Activated CD4-positive, alpha-beta T cell treated with anti-CD3 and anti-CD28 coated beads for 24 hours (primary cell): ENCODE results near the gene MRPS31.
"Not testable (repeated sequence)": the region's sequence is repeated elsewhere in the genome, so short reads cannot be mapped to it uniquely, and the experiment has no call there.

Source experiments
- DNase-seq, 2 donors: peaks; one replicate each; pipeline ENCODE4 v3.0.0-alpha.2; 2020; ENCODE audit warnings: low read depth in 2 of 2

MRPS31 gene

GRCh38 chr13:40789275-40790153 is 18.5 kb upstream of the MRPS31 start, which contains the start of gene SLC25A15:
Gene SLC25A15, plus strand, starts transcription at chr13:40789611. Its CDS starts 3,616 bp downstream, at chr13:40793227.
- peak; percentile 49 to 65 for DNase-seq

GRCh38 chr13:40788540-40789274 is 17.7 kb upstream of the MRPS31 start:
- DNase-seq: not testable (repeated sequence)

GRCh38 chr13:40787062-40787461 is 16.1 kb upstream of the MRPS31 start:
- no peak for DNase-seq

GRCh38 chr13:40786568-40786996 is 15.6 kb upstream of the MRPS31 start:
- DNase-seq: no peak

- no peak for DNase-seq
Measured at GRCh38 chr13:40784540-40784939, 13.6 kb upstream of the MRPS31 start.

GRCh38 chr13:40782971-40783370 is 12.0 kb upstream of the MRPS31 start:
- not testable (repeated sequence) for DNase-seq

- no peak for DNase-seq
Measured at GRCh38 chr13:40781717-40782116, 10.7 kb upstream of the MRPS31 start.

GRCh38 chr13:40780822-40781401 is 9.9 kb upstream of the MRPS31 start:
- DNase-seq: no peak

- no peak for DNase-seq
Measured at GRCh38 chr13:40779796-40780285, 8.9 kb upstream of the MRPS31 start.

- no peak for DNase-seq
Measured at GRCh38 chr13:40779049-40779448, 8.1 kb upstream of the MRPS31 start.

- no peak for DNase-seq
Measured at GRCh38 chr13:40777809-40778175, 6.8 kb upstream of the MRPS31 start.

- DNase-seq: no peak
Measured at GRCh38 chr13:40777166-40777808, 6.3 kb upstream of the MRPS31 start.

- peak; percentile 40 to 50 for DNase-seq
Measured at GRCh38 chr13:40776681-40777165, 5.7 kb upstream of the MRPS31 start.

GRCh38 chr13:40776232-40776631 is 5.2 kb upstream of the MRPS31 start:
- DNase-seq: no peak

- DNase-seq: no peak
Measured at GRCh38 chr13:40774672-40775071, 3.7 kb upstream of the MRPS31 start.

GRCh38 chr13:40772765-40773473 is 1.9 kb upstream of the MRPS31 start:
- no peak for DNase-seq

GRCh38 chr13:40770609-40770933 is 419 bp downstream of the MRPS31 start:
- no peak for DNase-seq

- DNase-seq: no peak
Measured at GRCh38 chr13:40769970-40770369, 1.0 kb downstream of the MRPS31 start.

- no peak for DNase-seq
Measured at GRCh38 chr13:40765602-40766001, 5.4 kb downstream of the MRPS31 start.

GRCh38 chr13:40764587-40765403 is 6.2 kb downstream of the MRPS31 start:
- no peak for DNase-seq
